DOHH2 (cell line): ENCODE measurements around the gene MLLT3.

Source experiments
- CTCF ChIP-seq: fragments of 200-600 bp; sonication (generic); IDR thresholded peaks from one replicate; pipeline ENCODE4 v1.5.1; 2014; ENCODE audit warnings: antibody characterized with exemption, mild to moderate bottlenecking, low read depth, low read length; ENCODE audit not compliant: poor library complexity, severe bottlenecking
- EZH2phosphoT487 ChIP-seq: fragments of 200-600 bp; sonication (generic); IDR thresholded peaks from 2 replicates; pipeline ENCODE4 v1.6.1; 2017; ENCODE audit warnings: borderline replicate concordance, mild to moderate bottlenecking, antibody characterized with exemption, low read length, moderate library complexity, mixed read lengths

- TF ChIP-seq CTCF (no peak), EZH2phosphoT487 (no peak)
Observed at GRCh38 chr9:20662156-20662555, 39.9 kb upstream of the MLLT3 start.
